Mammary epithelial cell (primary cell): Measurements from ENCODE around the gene LHX2.
A peak's percentile ranks its signal among the peaks of the same experiment; 100 is the strongest.

Experiments
- EZH2 ChIP-seq: IDR thresholded peaks from 2 replicates; pipeline ENCODE4 v1.6.1; 2012; ENCODE audit warnings: low read length, inconsistent platforms, borderline replicate concordance
- TF ChIP-seq, protein P1 (sequence below), 2 donors: IDR thresholded peaks in 1 of 2; conservative IDR thresholded peaks in 1 of 2; 2 replicates each; pipeline ENCODE4 v1.5.1; 2011 to 2012; ENCODE audit warnings: inconsistent platforms in 2 of 2, low read length in 2 of 2, mild to moderate bottlenecking in 2 of 2, control low read depth in 1 of 2, low read depth in 1 of 2; ENCODE audit not compliant: insufficient read depth in 1 of 2; ENCODE audit errors: extremely low read depth in 1 of 2

DNA sequence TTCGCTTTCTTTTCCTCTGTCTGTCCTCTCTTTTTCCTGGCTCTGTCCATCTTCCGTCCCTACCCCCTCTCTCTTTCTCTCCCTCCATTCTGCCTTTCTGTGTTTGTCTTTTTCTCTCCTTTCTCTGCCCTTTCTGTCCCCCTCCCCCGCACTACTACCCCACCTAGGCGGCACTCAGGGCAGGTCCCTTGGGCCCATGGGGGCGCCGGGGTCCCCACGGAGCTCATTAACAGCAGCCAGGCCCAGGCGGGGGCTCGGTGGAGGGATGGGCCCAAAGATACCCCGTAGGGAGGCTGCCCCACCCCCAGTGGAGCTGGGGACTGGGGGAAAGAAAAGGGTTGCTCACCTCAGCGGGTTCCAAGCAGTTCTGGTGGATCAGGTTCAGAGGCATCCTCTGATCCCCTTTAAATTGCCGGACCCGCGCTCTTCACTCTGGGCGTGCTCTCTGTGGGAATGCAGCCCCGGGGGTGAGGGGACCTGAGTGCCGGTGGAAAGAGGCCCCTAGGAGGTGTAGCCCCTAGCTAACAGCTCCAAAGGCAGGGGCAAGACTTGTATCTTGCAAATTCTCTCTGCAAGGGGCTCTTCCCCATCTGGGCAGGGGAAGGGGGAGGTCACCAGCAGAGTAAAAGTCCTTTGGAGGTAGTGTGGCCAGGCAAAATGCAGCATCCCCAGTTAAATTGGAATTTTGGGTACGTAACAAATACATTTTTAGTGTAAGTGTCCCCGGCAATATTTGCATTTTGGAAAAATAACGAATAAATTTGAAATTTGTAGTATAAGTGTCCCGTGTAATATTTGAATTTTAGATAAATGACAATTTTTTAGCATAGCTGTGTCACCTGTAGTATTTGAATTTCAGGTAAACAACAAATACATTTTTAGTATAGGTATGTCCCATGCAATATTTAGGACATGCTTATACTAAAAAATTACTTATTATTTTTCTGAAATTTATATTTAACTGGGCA lies 7.4 kb downstream of the LHX2 start:
- TF ChIP-seq, protein P1, sequence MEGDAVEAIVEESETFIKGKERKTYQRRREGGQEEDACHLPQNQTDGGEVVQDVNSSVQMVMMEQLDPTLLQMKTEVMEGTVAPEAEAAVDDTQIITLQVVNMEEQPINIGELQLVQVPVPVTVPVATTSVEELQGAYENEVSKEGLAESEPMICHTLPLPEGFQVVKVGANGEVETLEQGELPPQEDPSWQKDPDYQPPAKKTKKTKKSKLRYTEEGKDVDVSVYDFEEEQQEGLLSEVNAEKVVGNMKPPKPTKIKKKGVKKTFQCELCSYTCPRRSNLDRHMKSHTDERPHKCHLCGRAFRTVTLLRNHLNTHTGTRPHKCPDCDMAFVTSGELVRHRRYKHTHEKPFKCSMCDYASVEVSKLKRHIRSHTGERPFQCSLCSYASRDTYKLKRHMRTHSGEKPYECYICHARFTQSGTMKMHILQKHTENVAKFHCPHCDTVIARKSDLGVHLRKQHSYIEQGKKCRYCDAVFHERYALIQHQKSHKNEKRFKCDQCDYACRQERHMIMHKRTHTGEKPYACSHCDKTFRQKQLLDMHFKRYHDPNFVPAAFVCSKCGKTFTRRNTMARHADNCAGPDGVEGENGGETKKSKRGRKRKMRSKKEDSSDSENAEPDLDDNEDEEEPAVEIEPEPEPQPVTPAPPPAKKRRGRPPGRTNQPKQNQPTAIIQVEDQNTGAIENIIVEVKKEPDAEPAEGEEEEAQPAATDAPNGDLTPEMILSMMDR (conservative IDR thresholded peaks at IDR 0.05 in 1 of 2, IDR thresholded peaks at IDR 0.05 in 1 of 2; ENCODE audit: extremely low read depth in 1 of 2, insufficient read depth in 1 of 2, low read depth in 1 of 2, low read length in 2 of 2) = no peak
- TF ChIP-seq EZH2 = peak; percentile 88
